MM.1S (cell line): ENCODE results near the gene GABRG3.

ENCODE experiments used
- DNase-seq: peaks from one replicate; pipeline ENCODE4 v3.0.0-alpha.2; 2015
- H2AFZ ChIP-seq: fragments of 300-600 bp; sonication (generic); 2 replicates; pipeline ENCODE4 v1.6.0; 2016; ENCODE audit warnings: antibody characterized with exemption, low read length
- H3F3A ChIP-seq: fragments of 300-600 bp; sonication (generic); 2 replicates; pipeline ENCODE4 v1.6.1; 2016; ENCODE audit warnings: mild to moderate bottlenecking, antibody characterized with exemption, low read length, moderate library complexity, mixed read lengths; ENCODE audit not compliant: insufficient read depth
- H3K27ac ChIP-seq: fragments of 300-600 bp; sonication (generic); 2 replicates; pipeline ENCODE4 v1.5.1; 2016; ENCODE audit warnings: mild to moderate bottlenecking, low read length
- H3K27me3 ChIP-seq: fragments of 300-600 bp; sonication (generic); replicated peaks from 2 replicates; pipeline ENCODE4 v1.6.0; 2016; ENCODE audit warnings: low read length; ENCODE audit not compliant: insufficient read depth
- H3K36me3 ChIP-seq: fragments of 300-600 bp; sonication (generic); replicated peaks from 2 replicates; pipeline ENCODE4 v1.6.1; 2016; ENCODE audit warnings: mild to moderate bottlenecking, low read length, mixed read lengths; ENCODE audit not compliant: insufficient read depth
- H3K4me1 ChIP-seq: fragments of 300-600 bp; sonication (generic); 2 replicates; pipeline ENCODE4 v1.6.1; 2016; ENCODE audit warnings: low read length, mixed read lengths
- H3K4me2 ChIP-seq: fragments of 300-600 bp; sonication (generic); 2 replicates; pipeline ENCODE4 v1.6.0; 2016; ENCODE audit warnings: low read depth, low read length
- H3K4me3 ChIP-seq: fragments of 300-600 bp; sonication (generic); 2 replicates; pipeline ENCODE4 v1.5.1; 2016; ENCODE audit warnings: low read length, mixed read lengths
- H3K79me2 ChIP-seq: fragments of 300-600 bp; sonication (generic); 2 replicates; pipeline ENCODE4 v1.6.1; 2016; ENCODE audit warnings: mixed run types, low read length, mixed read lengths
- H3K9ac ChIP-seq: fragments of 300-600 bp; sonication (generic); 2 replicates; pipeline ENCODE4 v1.6.1; 2016; ENCODE audit warnings: low read length, mixed read lengths
- H3K9me2 ChIP-seq: fragments of 300-600 bp; sonication (generic); replicated peaks from 2 replicates; pipeline ENCODE4 v1.6.1; 2016; ENCODE audit warnings: mild to moderate bottlenecking, low read length, mixed read lengths; ENCODE audit not compliant: insufficient read depth
- H3K9me3 ChIP-seq: fragments of 300-600 bp; sonication (generic); replicated peaks from 2 replicates; pipeline ENCODE4 v1.6.1; 2016; ENCODE audit warnings: mild to moderate bottlenecking, low read length, mixed read lengths; ENCODE audit not compliant: insufficient read depth
- H4K20me1 ChIP-seq: fragments of 300-600 bp; sonication (generic); 2 replicates; pipeline ENCODE4 v1.6.1; 2016; ENCODE audit warnings: mild to moderate bottlenecking, low read length, moderate library complexity, mixed read lengths; ENCODE audit not compliant: insufficient read depth
- EZH2 ChIP-seq: fragments of 300-600 bp; sonication (generic); optimal IDR thresholded peaks from 2 replicates; pipeline ENCODE3; 2017; ENCODE audit warnings: low read depth, mild to moderate bottlenecking, antibody characterized with exemption, low read length, mixed read lengths
- EZH2phosphoT487 ChIP-seq: fragments of 300-600 bp; sonication (generic); IDR thresholded peaks from 2 replicates; pipeline ENCODE4 v1.6.1; 2018; ENCODE audit warnings: antibody characterized with exemption, low read length
- TF ChIP-seq, protein P1 (sequence below): fragments of 300-600 bp; sonication (generic); IDR thresholded peaks from 2 replicates; pipeline ENCODE4 v1.5.1; 2016; ENCODE audit warnings: antibody characterized with exemption, low read length, mixed read lengths

The GABRG3 gene

DNA sequence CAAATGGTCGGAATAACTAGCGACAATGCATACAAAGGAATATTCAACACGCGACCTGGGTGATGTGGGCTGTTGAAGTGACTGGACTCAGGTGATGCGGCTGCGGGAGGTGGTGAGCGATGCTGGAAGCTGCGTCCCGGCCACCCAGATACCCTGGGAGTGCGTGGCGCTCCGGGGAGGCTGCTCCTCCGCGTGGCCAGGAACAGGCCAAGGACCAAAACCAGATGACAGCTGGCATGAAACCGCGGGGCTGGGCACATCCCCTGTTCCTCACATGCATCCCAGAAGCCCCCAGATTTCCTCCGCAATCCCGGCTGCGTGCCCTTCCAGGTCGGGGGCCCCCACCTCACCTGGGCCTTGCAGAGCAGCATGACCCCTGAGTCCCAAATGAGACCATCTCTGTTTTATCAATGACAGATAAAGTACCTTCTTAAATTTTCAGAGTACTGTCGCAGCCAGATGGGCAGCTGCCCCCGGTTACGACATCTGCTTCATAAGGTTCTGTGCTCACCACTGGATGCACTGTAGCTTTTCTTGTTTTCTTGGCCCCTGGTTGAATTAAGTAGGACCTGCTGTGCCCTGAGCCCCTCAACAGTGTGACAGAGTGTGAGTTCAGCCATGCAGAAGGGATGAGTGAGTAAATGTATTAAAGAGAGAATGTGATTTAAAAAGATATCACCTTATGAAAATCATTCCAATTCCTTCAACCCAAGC lies 278.2 kb downstream of the GABRG3 start:
- no peak overlapping the region for H3K27ac ChIP-seq
- H3K27me3 ChIP-seq: no peaks in the 10 kb centered on the region
- H3K4me2 ChIP-seq: no peak overlapping the region
- H4K20me1 ChIP-seq: no peaks in the 10 kb centered on the region
- no peak for TF ChIP-seq EZH2
- TF ChIP-seq, protein P1, sequence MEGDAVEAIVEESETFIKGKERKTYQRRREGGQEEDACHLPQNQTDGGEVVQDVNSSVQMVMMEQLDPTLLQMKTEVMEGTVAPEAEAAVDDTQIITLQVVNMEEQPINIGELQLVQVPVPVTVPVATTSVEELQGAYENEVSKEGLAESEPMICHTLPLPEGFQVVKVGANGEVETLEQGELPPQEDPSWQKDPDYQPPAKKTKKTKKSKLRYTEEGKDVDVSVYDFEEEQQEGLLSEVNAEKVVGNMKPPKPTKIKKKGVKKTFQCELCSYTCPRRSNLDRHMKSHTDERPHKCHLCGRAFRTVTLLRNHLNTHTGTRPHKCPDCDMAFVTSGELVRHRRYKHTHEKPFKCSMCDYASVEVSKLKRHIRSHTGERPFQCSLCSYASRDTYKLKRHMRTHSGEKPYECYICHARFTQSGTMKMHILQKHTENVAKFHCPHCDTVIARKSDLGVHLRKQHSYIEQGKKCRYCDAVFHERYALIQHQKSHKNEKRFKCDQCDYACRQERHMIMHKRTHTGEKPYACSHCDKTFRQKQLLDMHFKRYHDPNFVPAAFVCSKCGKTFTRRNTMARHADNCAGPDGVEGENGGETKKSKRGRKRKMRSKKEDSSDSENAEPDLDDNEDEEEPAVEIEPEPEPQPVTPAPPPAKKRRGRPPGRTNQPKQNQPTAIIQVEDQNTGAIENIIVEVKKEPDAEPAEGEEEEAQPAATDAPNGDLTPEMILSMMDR: no peak
- TF ChIP-seq EZH2phosphoT487: no peak
- H3K79me2 ChIP-seq: no peaks in the 10 kb centered on the region
- DNase-seq: no peak
- H3K4me1 ChIP-seq: no peaks in the 10 kb centered on the region
- H3K36me3 ChIP-seq: no peaks in the 10 kb centered on the region
- H3K9ac ChIP-seq: no peak overlapping the region
- H2AFZ ChIP-seq: no peak overlapping the region
- no peaks in the 10 kb centered on the region for H3K9me3 ChIP-seq
- no peaks in the 10 kb centered on the region for H3K9me2 ChIP-seq
- H3K4me3 ChIP-seq: no peak overlapping the region
- no peaks in the 10 kb centered on the region for H3F3A ChIP-seq

DNA sequence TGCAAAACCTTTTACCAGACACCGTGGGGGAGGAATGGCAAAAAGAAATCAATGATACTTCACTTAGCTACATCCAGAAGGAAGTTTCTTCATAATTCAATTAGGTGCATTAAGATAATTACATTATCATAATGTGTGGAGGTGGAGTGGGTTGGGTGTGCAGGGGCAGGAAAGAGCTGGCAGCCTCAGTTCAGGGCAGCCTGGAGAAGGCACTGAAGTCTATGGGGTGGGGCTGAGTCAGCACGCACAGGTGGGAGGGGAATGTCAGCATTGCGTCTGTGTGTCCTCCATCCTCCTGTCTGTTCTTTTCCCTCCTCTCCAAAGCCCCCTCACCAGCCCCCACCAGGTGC lies 278.8 kb downstream of the GABRG3 start:
- Histone ChIP-seq H3K9ac (no peak overlapping the region), H3K36me3 (no peaks in the 10 kb centered on the region), H3F3A (no peaks in the 10 kb centered on the region), H3K27me3 (no peaks in the 10 kb centered on the region), H2AFZ (no peak overlapping the region), H3K9me2 (no peaks in the 10 kb centered on the region), H3K4me1 (no peaks in the 10 kb centered on the region), H3K79me2 (no peaks in the 10 kb centered on the region), H3K4me3 (no peak overlapping the region), H3K4me2 (no peak overlapping the region), H3K9me3 (no peaks in the 10 kb centered on the region), H4K20me1 (no peaks in the 10 kb centered on the region), H3K27ac (no peak overlapping the region)
- TF ChIP-seq EZH2phosphoT487 (no peak), EZH2 (no peak)
- TF ChIP-seq, protein P1: no peak
- DNase-seq: no peak

DNA sequence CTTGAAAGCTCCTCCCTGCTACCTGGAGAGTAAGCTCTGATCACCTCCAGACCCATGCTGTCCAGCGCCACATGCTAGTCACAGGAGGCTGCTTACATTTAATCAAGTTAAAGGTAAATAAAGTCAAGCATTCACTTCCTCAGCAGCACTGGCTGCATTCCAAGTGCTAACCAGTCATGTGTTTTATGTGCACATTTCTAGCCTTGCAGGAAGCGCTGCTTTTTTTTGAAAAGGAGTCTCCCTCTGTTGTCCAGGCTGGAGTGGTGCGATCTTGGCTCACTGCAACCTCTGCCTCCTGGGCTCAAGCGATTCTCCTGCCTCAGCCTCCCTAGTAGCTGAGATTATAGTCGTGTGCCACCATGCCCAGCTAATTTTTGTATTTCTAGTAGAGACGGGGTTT lies 279.2 kb downstream of the GABRG3 start:
- no peak overlapping the region for H3K4me3 ChIP-seq
- H2AFZ ChIP-seq: no peak overlapping the region
- H3K27me3 ChIP-seq: no peaks in the 10 kb centered on the region
- DNase-seq: no peak
- no peaks in the 10 kb centered on the region for H3F3A ChIP-seq
- H3K4me1 ChIP-seq: no peaks in the 10 kb centered on the region
- TF ChIP-seq EZH2phosphoT487: no peak
- no peak for TF ChIP-seq EZH2
- TF ChIP-seq, protein P1: no peak
- no peaks in the 10 kb centered on the region for H4K20me1 ChIP-seq
- no peaks in the 10 kb centered on the region for H3K79me2 ChIP-seq
- H3K9me2 ChIP-seq: no peaks in the 10 kb centered on the region
- H3K9me3 ChIP-seq: no peaks in the 10 kb centered on the region
- H3K27ac ChIP-seq: no peak overlapping the region
- H3K9ac ChIP-seq: no peak overlapping the region
- H3K36me3 ChIP-seq: no peaks in the 10 kb centered on the region
- no peak overlapping the region for H3K4me2 ChIP-seq
